Activated T-cell treated with anti-CD3 and anti-CD28 coated beads, Interleukin-2, amount 50 U/mL, for 1 hour (primary cell): Measurements from ENCODE around the gene SF3A2.
"Not testable (repeated sequence)": the region's sequence is repeated elsewhere in the genome, so short reads cannot be mapped to it uniquely, and the experiment has no call there.

Experiments used
- DNase-seq: peaks from one replicate; pipeline ENCODE4 v3.0.0-alpha.2; 2020

The SF3A2 gene

DNA sequence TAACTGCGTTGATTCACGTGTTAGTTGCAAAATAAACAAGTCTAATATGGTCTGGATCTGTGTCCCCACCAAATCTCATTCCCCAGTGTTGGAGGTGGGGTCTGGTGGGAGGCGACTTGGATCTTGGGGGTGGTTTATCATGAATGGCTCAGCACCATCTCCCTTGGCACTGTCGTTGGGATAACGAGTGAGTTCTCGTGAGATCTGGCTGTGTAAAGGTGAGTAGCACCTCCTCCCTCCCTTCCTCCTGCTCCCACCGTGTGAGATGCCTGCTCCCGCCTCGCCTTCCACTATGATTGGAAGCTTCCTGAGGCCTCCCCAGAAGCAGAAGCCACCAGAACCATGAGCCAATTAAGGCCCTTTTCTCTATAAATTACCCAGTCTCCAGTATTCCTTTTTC lies 40.5 kb downstream of the SF3A2 start:
- no peak for DNase-seq

GRCh38 chr19:2278459-2279158 lies 42.0 kb downstream of the SF3A2 start:
- DNase-seq, result no peak

DNA sequence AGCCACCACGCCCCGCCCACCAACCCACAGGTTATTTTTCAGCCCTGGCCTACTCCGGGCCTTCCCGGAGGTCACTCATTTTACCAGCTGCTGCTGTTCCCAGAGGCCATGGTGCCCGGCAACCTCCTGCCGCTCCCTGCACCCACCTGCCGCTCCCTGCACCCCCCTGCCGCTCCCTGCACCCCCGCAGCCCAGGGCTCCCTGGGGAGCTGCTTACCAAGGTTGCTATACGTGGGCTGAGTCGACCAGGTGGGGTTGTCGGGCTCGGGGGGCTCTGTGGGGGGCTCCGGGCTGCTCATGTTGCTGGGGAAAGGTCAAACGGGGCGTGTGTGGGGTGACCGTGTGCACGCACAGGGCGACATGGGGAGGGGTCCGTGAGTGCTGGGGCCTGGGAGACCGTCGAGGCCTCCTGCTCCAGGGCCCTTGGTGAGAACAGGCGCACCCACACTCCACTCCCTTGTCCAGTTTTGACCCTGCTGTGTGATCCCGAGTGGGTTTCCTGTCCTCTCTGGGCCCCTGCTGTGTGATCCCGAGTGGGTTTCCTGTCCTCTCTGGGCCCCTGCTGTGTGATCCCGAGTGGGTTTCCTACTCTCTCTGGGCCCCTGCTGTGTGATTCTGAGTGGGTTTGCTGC lies 44.1 kb downstream of the SF3A2 start:
- DNase-seq, result no peak

DNA sequence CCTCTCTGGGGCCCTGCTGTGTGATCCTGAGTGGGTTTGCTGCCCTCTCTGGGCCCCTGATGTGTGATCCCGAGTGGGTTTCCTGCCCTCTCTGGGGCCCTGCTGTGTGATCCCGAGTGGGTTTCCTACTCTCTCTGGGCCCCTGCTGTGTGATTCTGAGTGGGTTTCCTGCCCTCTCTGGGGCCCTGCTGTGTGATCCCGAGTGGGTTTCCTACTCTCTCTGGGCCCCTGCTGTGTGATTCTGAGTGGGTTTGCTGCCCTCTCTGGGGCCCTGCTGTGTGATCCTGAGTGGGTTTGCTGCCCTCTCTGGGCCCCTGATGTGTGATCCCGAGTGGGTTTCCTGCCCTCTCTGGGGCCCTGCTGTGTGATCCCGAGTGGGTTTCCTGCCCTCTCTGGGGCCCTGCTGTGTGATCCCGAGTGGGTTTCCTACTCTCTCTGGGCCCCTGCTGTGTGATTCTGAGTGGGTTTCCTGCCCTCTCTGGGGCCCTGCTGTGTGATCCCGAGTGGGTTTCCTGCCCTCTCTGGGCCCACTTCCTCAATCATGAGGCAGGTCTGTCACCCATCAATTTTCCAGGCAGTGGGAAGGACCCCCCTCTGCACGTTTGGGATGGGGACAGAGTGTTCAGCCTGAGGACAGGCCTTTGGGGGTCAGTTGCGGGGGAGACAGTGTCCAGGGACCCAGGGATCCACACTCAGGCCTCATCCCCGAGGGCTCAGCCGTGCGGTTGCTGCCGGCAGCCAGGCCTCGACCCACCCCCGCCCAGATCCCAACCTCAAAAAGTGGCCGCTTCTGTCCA lies 44.8 kb downstream of the SF3A2 start:
- DNase-seq, result not testable (repeated sequence)

GRCh38 chr19:2282062-2282861 lies 45.6 kb downstream of the SF3A2 start, which contains the start of gene PEAK3:
Gene PEAK3 (minus strand): TSS chr19:2282175. CDS start chr19:2280931, 1,244 bp downstream.
- no peak for DNase-seq

- DNase-seq, result no peak
These were observed 46.2 kb downstream of the SF3A2 start for GRCh38 chr19:2282862-2283237.

DNA sequence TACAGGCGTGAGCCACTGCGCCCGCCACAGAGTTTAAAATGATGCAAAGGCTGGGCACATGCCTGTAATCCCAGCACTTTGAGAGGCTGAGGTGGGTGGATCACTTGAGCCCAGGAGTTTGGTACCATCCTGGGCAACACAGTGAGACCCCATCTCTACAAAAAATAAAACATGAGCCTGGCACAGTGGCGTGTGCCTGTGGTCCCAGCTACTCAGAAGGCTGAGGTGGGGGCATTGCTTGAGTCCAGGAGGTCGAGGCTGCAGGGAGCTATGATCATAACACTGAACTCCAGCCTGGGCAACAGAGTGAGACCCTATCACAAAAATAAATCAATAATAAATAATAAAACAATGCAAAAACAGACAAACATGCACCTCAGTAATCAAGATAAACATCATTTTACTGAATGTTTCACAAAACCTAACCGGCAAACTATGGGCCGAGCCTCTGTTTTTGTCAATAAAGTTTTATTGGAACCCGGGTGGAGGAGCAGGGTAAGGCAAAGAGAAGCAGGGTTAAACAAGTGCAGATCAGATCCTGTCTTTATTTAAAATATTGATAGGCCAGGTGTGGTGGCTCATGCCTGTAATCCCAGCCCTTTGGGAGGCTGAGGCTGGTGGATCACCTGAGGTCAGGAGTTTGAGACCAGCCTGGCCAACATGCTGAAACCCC lies 47.3 kb downstream of the SF3A2 start:
- DNase-seq, result no peak

DNA sequence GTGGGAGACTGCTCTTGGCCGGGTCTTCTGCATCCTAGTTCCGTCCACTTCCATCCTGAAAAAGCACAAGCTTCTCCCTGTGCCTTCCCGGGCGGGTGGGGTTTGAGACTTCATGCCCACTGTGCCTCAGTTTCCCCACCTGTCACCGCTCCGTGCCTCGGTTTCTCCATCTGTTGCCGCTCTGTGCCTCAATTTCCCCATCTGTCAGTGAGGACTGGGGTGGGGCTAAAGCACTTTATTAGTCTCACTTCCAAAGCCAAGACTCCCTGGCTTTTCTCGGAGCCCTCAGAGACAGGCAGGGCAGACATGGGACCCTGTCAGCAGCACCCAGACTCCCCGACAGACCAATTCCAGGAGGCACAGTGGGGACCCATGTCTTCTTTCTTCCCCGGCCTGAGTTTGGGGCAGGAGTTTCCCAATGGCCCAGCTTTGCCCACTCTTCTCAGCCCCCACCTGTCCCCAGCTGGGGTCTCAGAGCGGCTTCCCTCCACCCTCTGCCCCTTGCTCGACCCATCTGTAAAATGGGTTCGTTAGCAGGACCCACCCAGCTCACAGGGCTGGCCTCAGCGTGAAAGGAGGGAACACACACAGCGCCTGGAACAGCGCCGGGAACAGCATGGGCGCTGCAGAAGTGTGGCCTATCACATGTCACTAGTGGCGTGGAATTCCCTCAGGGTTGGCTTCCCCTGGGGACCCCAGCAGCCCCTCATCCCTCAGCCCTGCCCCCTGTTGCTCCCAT lies 49.9 kb downstream of the SF3A2 start:
- no peak for DNase-seq

DNA sequence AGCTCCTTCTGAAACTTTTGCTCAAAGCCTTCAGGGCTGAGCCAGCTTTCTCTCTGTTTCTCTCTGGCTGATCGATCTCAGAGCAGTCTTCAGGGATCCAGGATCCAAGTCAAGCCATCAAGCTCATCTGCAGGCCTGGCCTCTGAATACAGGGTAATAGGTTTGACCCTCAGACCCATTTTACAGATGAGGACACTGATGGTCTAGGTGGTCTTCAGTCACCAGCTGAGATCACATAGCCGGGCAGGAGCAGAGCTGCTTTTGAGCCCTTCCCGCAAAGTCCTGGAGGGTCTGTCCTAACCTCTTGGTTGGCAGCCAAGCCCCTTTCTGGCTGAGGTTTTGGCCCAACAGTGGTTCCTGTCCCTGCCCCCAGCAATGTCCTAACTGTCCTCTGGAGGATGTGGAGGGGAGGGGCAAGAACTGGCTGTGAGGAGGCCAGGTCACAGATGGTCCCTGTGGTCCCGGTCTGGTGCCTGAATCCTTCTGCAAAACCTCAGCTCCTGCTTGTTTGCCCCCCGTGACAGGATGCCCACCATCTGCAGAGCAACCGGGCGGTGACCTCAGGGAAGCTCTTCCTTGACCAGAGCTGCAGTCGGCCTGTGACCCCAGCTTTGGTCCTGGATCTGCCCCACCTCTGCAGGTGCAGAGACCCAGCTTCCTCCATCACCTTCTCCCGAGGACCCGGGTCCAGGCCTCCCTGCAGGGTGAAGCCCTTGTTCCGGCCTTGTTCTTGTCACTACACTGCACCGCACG lies 51.1 kb downstream of the SF3A2 start:
- no peak for DNase-seq

GRCh38 chr19:2288338-2288817 lies 51.8 kb downstream of the SF3A2 start:
- no peak for DNase-seq

DNA sequence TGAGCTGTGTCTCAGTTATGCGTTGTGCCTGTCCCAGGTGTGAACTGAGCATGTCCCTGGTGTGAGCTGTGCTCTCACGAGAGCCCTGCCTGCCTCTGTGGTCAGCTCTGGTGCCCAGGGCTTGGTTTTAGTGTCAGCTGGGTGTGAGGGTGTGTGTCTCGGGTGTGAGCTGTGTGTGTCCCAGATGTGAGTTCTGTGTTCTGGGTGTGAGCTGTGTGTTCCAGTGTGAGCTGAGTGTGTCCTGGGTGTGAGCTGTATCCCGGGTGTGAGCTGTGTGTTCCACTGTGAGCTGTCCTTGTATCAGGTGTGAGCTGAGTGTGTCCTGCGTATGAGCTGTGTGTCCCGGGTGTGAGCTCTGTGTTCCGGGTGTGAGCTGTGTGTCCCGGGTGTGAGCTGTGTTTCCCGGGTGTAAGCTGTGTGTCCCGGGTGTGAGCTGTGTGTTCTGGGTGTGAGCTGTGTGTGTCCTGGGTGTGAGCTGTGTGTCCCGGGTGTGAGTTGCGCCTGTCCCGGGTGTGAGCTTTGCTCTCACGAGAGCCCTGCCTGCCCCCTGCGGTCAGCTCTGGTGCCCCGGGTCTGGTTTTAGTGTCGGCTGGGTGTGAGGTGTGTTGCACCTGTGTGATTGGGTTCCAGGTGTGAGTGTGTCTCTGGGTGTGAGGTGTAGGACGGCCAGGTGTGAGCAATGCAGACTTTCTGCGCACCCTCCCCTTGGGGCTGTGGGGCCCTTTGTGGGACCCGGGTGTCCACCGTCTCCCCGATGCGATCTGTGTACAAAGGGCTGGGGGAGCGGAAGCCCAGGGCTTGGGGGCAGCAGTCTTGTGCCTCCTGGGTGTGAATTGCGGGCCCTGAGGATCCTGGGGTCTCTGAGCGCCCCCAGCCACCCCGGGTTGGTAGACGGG lies 52.4 kb downstream of the SF3A2 start:
- DNase-seq, result no peak

GRCh38 chr19:2289714-2290435 lies 53.3 kb downstream of the SF3A2 start:
- DNase-seq, result peak; percentile 55

GRCh38 chr19:2290441-2291184 lies 54.0 kb downstream of the SF3A2 start:
- DNase-seq, result no peak

DNA sequence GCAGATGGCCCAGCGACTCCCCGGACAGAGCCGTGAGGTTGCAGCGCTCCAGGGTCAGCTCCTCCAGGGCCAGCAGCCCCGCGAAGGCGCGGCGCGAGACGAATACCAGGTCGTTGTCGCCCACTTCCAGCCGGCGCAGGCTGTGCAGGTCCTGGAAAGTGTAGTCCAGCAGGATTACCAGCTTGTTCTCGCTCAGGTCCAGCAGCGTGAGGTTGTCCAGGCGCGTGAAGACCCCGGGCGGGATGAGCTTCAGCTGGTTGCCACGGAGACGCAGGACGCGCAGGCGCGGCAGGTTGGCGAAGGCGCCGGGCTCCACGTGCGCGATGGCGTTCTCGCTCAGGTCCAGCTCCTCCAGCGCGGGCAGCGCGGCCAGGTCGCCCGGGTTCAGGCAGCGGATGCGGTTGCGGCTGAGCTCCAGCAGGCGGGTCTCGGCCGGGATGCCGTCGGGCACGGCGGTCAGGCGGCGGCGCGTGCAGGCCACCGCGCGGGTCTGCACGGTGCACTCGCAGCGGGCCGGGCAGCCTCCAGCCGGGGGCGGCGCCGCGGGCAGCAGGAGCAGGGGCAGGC lies 54.6 kb downstream of the SF3A2 start:
- no peak for DNase-seq

- no peak for DNase-seq
These were observed 58.2 kb downstream of the SF3A2 start for GRCh38 chr19:2294687-2295335.

- no peak for DNase-seq
These were observed 59.5 kb downstream of the SF3A2 start for GRCh38 chr19:2296141-2296540.
